GM12864 (cell line): ENCODE measurements around the gene MSI2.

Experiments used
- DNase-seq: peaks from one replicate; pipeline ENCODE4 v3.0.0-alpha.2; 2011; ENCODE audit warnings: low read depth
- H3K4me3 ChIP-seq: 2 replicates; pipeline ENCODE4 v1.5.1; 2011; ENCODE audit warnings: mild to moderate bottlenecking, low read depth, low read length, control low read depth
- TF ChIP-seq, protein P1 (sequence below): IDR thresholded peaks from 2 replicates; pipeline ENCODE4 v1.5.1; 2011; ENCODE audit warnings: low read depth, mild to moderate bottlenecking, moderate library complexity, low read length, control low read depth, inconsistent platforms; ENCODE audit errors: missing control alignments

MSI2 gene

GRCh38 chr17:57512258-57512657 lies 255.9 kb downstream of the MSI2 start:
- no peak for DNase-seq
- H3K4me3 ChIP-seq = no peak overlapping the region
- TF ChIP-seq, protein P1, sequence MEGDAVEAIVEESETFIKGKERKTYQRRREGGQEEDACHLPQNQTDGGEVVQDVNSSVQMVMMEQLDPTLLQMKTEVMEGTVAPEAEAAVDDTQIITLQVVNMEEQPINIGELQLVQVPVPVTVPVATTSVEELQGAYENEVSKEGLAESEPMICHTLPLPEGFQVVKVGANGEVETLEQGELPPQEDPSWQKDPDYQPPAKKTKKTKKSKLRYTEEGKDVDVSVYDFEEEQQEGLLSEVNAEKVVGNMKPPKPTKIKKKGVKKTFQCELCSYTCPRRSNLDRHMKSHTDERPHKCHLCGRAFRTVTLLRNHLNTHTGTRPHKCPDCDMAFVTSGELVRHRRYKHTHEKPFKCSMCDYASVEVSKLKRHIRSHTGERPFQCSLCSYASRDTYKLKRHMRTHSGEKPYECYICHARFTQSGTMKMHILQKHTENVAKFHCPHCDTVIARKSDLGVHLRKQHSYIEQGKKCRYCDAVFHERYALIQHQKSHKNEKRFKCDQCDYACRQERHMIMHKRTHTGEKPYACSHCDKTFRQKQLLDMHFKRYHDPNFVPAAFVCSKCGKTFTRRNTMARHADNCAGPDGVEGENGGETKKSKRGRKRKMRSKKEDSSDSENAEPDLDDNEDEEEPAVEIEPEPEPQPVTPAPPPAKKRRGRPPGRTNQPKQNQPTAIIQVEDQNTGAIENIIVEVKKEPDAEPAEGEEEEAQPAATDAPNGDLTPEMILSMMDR = no peak

DNA sequence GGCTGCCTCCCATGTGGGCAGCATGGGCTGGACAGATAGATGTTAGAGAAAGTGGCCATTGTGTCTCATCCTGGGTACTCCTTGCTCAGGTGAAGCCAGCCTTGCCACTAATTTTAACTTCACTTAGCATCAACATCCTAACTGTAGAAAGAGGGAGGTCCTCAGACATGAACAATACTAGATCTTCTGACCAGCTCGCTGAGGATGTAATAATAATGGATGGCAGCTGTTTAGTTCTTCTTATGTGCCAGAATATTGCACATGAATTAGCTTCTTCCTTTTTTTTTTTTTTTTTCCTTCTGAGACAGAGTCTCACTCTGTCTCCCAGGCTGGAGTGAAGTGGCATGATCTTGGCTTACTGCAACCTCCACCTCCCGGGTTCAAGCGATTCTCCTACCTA lies 256.4 kb downstream of the MSI2 start:
- no peak overlapping the region for H3K4me3 ChIP-seq
- no peak for DNase-seq
- TF ChIP-seq, protein P1 = no peak

DNA sequence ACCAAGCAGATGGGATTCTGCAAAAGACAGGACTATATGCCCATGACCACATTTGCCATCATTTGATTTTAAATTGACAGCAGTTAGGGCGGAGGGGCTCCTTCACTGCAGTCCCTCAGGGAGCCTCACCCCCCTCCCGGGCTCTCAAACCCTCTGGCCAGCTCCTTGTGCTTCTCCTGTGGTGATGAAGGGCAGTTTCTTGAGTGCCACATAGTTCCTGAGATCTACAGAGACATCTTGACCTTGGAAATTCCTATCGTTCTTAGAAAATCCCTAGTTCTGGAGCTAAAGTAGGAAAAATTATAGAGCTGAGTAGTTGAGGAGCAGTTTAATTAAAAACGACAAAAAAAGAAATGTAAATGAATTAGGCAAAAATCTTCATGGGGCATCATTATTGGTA lies 257.2 kb downstream of the MSI2 start:
- no peak for DNase-seq
- TF ChIP-seq, protein P1 = no peak
- no peak overlapping the region for H3K4me3 ChIP-seq

- H3K4me3 ChIP-seq = no peak overlapping the region
- TF ChIP-seq, protein P1 = no peak
- no peak for DNase-seq
Measured at GRCh38 chr17:57514614-57515013, 258.3 kb downstream of the MSI2 start.

DNA sequence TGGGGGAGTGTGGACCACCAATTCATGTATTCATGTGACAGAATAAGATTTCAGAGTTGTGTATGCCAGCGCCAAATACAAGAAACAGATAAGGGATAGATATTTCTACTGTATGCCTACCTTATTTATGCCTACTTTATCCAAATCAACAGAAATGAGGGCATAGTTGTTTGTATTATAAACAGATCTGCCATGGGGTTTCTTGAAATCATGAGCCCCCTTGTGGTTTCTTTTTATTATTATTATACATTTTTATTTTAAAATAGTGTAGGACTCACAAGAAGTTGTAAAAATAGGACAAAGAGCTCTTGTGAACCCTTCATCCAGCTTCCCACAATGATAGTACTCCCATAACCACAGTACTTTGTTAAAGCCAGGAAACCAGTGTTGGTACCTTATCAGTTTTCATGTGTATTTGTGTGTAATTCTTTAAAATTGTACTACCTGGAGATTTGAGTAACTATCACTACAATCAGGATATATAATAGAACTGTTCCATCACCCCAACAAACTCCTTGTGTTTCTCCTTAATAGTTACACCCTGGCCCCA lies 259.4 kb downstream of the MSI2 start:
- TF ChIP-seq, protein P1 = no peak
- H3K4me3 ChIP-seq = no peak overlapping the region
- no peak for DNase-seq

DNA sequence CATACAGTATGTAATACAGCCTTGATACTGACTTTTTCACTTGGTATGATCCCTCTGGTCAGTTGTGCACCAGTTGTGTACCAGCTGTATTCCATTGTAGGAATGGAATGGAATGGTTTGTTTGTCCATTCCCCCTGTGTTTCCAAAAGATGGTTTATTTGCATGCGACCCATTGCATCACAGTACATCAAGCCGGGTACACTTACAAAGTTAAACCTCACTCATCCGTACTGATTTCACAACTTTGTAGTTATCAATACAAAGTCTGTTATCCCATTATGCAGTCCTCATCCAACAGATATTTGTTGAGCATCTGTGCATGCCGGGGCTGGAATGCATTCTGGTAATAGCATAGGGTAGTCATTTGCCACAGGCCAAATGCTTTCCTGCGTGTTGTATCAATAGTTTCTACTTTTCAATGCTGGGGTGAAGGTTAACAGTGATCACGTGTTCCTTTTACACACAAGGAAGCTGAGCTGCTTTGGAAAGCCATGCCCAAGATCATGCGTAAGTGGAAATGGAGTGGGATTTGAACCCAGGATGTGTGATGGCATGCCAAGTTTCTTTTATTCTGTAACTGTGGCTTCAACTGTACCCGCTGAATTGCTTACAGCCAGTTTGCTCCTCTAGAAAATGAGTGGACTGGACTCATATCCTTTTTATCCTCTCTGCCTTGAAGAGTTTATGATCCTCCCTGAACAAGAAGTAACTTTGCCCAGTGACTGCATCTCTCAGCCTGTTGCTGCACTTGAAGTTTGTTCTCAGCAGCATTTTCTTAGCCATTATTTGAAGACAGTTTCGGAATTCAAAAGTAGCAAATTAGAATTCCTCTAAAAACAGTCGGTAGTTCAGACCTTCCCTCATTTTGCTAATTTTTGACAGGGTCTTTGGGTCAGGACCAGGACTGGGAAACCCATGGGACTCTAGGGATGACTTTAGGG lies 260.2 kb downstream of the MSI2 start:
- H3K4me3 ChIP-seq = no peak overlapping the region
- no peak for DNase-seq
- TF ChIP-seq, protein P1 = no peak

DNA sequence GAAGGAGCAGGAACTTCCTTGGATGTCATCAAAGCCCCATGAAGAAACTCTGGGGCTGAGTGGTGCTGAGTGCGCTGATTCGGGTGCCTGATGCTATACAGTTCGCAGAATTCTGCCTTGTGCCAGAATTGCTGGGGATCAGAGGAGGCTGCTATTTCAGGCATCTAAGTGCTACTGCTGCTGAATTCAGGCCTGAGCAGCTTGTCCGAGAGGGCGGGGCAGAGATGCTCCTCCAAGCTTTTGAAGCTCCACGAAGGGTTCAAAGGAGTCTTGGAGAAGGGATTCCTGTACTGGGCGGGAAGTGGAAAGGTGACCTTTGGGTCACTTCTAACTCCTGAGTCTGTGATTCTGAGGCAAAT lies 260.9 kb downstream of the MSI2 start:
- DNase-seq = no peak
- TF ChIP-seq, protein P1 = no peak
- no peak overlapping the region for H3K4me3 ChIP-seq
